Stomach smooth muscle (tissue), 2 donors: ENCODE data around the gene IL3.

Experiments
- H3K27ac ChIP-seq: one replicate; pipeline ENCODE4 v1.7.0; 2013; ENCODE audit warnings: mild to moderate bottlenecking, low read length, inconsistent platforms
- H3K27me3 ChIP-seq, 2 donors: one replicate each; pipeline ENCODE4 v1.7.0; 2013; ENCODE audit warnings: low read length in 2 of 2; ENCODE audit not compliant: insufficient read depth in 2 of 2, control insufficient read depth in 1 of 2
- H3K36me3 ChIP-seq, 2 donors: one replicate each; pipeline ENCODE4 v1.7.0; 2013; ENCODE audit warnings: low read length in 2 of 2; ENCODE audit not compliant: control insufficient read depth in 2 of 2, insufficient read depth in 2 of 2
- H3K4me1 ChIP-seq: one replicate; pipeline ENCODE4 v1.7.0; 2013; ENCODE audit warnings: low read length; ENCODE audit not compliant: control insufficient read depth, insufficient read depth
- H3K4me3 ChIP-seq, 2 donors: one replicate each; pipeline ENCODE4 v1.7.0; 2013; ENCODE audit warnings: low read length in 2 of 2
- H3K9ac ChIP-seq, 2 donors: one replicate each; pipeline ENCODE4 v1.7.0; 2013; ENCODE audit warnings: low read length in 2 of 2, mild to moderate bottlenecking in 1 of 2
- H3K9me3 ChIP-seq, 2 donors: one replicate each; pipeline ENCODE4 v1.7.0; 2013; ENCODE audit warnings: low read length in 2 of 2; ENCODE audit not compliant: control insufficient read depth in 2 of 2
- donor health status: healthy.
- donor health status: Pancreatic carcinoma.

The IL3 gene

GRCh38 chr5:132050661-132051552, 9.5 kb upstream of the IL3 start:
- Histone ChIP-seq H3K27me3 (peaks cover 0 to 2% of the 10 kb centered on the region in 2 donors), H3K36me3 (no peaks in the 10 kb centered on the region), H3K4me1 (no peaks in the 10 kb centered on the region), H3K9ac (no peak overlapping the region), H3K9me3 (no peaks in the 10 kb centered on the region), H3K27ac (no peak overlapping the region), H3K4me3 (no peak overlapping the region)

DNA sequence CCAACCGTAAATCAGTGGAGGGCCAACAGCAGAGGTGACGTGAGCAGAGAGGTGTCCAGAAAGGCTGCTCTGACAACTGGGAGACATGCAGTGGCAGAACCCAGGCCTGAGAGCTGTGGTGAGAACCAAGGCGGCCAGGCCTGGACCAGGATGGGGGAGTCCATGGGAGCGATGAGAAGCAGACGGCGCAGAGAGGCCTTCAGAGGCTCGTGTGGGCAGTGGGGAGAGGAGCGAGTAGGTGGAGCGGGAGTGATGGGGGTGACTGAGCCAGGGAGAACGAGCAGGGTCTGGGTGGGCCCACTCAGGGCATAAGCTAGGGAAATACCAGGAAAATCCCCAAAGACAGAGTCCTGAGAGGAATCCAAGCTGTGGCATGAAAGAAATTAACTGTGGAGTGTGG, 7.9 kb upstream of the IL3 start:
- no peak overlapping the region for H3K4me3 ChIP-seq
- no peak overlapping the region for H3K27ac ChIP-seq
- H3K4me1 ChIP-seq: no peaks in the 10 kb centered on the region
- no peaks in the 10 kb centered on the region for H3K36me3 ChIP-seq
- H3K27me3 ChIP-seq: peaks cover 0 to 2% of the 10 kb centered on the region in 2 donors
- no peaks in the 10 kb centered on the region for H3K9me3 ChIP-seq
- no peak overlapping the region for H3K9ac ChIP-seq

GRCh38 chr5:132053483-132053882, 7.0 kb upstream of the IL3 start:
- Histone ChIP-seq H3K36me3 (no peaks in the 10 kb centered on the region), H3K27ac (no peak overlapping the region)

DNA sequence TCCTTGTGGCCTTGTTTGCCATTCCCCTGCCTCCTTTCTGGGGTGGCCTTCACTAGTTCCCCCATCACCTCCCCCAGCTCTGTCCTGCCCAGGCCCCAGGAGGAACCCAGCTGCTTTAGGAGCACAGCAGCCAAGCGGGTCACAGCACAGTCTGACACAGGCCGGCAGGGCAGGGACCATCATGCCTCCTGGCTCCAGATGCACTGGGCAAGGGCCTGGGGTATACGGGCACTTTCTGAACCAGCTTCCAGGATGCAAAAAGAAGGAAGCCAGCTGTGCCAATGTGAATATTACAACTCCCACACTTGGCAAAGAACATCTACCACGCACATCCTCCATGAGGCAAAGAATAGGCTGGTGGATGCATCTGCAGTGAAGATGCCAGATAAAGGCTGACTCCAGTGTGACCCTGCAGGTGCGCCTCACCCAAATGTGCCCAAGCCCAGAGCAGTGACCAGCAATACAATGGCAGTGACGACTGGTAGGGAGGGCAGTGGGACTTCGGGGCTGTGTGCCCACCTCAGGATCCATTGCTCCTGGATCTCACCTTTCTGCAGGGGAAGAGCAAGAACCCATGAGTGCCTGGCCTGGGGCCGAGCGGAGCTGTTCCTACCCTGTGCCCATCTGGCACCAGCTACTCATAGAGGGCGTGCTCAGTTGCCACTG, 6.3 kb upstream of the IL3 start:
- no peaks in the 10 kb centered on the region for H3K9me3 ChIP-seq
- no peak overlapping the region for H3K9ac ChIP-seq
- no peaks in the 10 kb centered on the region for H3K4me1 ChIP-seq
- no peak overlapping the region for H3K27ac ChIP-seq
- H3K36me3 ChIP-seq: no peaks in the 10 kb centered on the region
- peaks cover 0 to 2% of the 10 kb centered on the region in 2 donors for H3K27me3 ChIP-seq
- H3K4me3 ChIP-seq: no peak overlapping the region

More at GRCh38 chr5:132053483-132053882, 7.0 kb upstream of the IL3 start:
- Histone ChIP-seq H3K9ac (no peak overlapping the region), H3K4me3 (no peak overlapping the region), H3K9me3 (no peaks in the 10 kb centered on the region), H3K27me3 (peaks cover 0 to 2% of the 10 kb centered on the region in 2 donors), H3K4me1 (no peaks in the 10 kb centered on the region)

DNA sequence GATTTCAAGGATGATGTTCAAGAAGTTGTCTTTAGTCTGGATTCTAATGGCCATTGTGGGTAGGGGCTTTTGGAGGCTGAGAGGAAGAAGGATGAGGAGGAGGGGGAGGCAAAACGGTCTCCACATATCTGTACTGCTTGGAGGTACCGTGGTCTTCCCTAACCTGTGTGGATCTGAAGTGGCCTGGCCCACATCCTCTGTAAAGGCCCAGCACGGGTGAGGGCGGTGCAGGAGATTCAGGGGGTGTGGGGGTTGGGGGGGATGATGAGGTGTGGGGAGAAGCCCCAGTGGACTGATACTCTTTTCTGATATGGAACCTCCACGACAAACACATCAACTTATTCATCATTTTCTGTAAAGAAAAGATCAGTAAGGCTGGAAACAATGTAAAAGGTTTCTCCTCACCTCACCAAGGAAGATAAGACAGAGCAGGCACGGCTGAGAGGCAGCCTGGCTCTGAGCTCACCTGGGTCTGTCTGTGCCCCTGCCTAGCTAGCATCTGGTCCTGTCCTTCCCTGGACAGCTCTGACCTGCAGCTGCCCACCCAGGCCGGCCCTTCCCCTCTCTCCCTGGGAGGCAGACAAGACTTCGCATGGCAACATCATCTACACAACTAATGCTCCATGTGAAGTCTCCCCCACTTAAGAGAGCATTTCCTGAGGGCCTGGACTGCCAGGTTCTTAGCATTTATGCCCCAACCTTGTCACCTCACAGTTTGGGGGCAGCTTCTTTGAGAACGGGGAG, 5.6 kb upstream of the IL3 start:
- no peaks in the 10 kb centered on the region for H3K4me1 ChIP-seq
- H3K36me3 ChIP-seq: no peaks in the 10 kb centered on the region
- H3K27me3 ChIP-seq: peaks cover 0 to 2% of the 10 kb centered on the region in 2 donors
- H3K27ac ChIP-seq: no peak overlapping the region
- no peak overlapping the region for H3K4me3 ChIP-seq
- H3K9ac ChIP-seq: no peak overlapping the region
- no peaks in the 10 kb centered on the region for H3K9me3 ChIP-seq

- Histone ChIP-seq H3K27ac (no peak overlapping the region), H3K9ac (no peak overlapping the region), H3K9me3 (no peaks in the 10 kb centered on the region), H3K4me1 (no peaks in the 10 kb centered on the region), H3K36me3 (no peaks in the 10 kb centered on the region), H3K27me3 (peaks cover 0 to 2% of the 10 kb centered on the region in 2 donors), H3K4me3 (no peak overlapping the region)
Measured at GRCh38 chr5:132055441-132055807, 5.0 kb upstream of the IL3 start.

GRCh38 chr5:132055808-132056609, 4.4 kb upstream of the IL3 start:
- Histone ChIP-seq H3K27me3 (peaks cover 0 to 2% of the 10 kb centered on the region in 2 donors), H3K9me3 (no peaks in the 10 kb centered on the region), H3K36me3 (no peaks in the 10 kb centered on the region), H3K4me3 (no peak overlapping the region), H3K9ac (no peak overlapping the region), H3K27ac (no peak overlapping the region), H3K4me1 (no peaks in the 10 kb centered on the region)

- Histone ChIP-seq H3K27ac (no peak overlapping the region), H3K9ac (no peak overlapping the region), H3K36me3 (no peaks in the 10 kb centered on the region), H3K9me3 (no peaks in the 10 kb centered on the region), H3K4me3 (no peak overlapping the region), H3K4me1 (no peaks in the 10 kb centered on the region), H3K27me3 (no peaks in the 10 kb centered on the region)
Measured at GRCh38 chr5:132056610-132057497, 3.6 kb upstream of the IL3 start.

- no peaks in the 10 kb centered on the region for H3K4me1 ChIP-seq
- H3K27ac ChIP-seq: no peak overlapping the region
- H3K27me3 ChIP-seq: no peaks in the 10 kb centered on the region
- no peak overlapping the region for H3K9ac ChIP-seq
- H3K9me3 ChIP-seq: no peaks in the 10 kb centered on the region
- H3K4me3 ChIP-seq: no peak overlapping the region
- H3K36me3 ChIP-seq: no peaks in the 10 kb centered on the region
Measured at GRCh38 chr5:132057498-132058255, 2.8 kb upstream of the IL3 start.
